ENCODE results near the gene SENP2. TPM values are rescaled to one million over a fixed set of nuclear protein-coding genes. Genes with fewer than 3 reads are reported as not detected.

SENP2 gene
- total and polyA plus RNA-seq, 10 donors: 4.8 to 40.0 (median 23.9) TPM

DNA sequence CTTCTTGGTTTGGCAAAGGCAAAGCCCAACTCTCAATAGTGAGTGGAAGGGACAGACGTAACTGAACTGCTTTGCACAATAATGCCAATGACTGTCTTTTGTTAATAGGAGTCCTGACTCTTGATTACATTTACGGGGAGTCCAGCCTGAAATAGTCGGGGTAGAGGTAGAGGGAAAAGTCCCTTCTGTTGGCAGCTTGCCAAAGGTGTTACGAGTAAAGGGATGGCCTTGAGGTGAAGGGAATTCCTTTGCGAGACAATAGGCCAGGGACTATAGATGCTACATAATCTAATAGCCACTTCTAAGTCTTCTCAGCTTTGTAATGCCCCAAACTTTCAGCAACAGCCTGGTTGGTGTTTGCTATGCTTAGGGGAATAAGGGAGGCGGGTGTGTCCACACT is 2.2 kb upstream of the SENP2 start:
- WGBS, 5 donors: 62 to 87% (median 68%) methylated on average over 6 of the region's 6 CpGs
- DNase-seq: no peak
- Histone ChIP-seq H3K4me1 (peaks cover 10 to 55% (median 38%) of the 10 kb centered on the region in 6 donors), H3K9me3 (no peaks in the 10 kb centered on the region), H3K36me3 (no peaks in the 10 kb centered on the region), H3K27ac (no peak overlapping the region), H3K27me3 (replicated peaks in 1 of 7) (no peaks in the 10 kb centered on the region), H3K4me3 (no peak overlapping the region)
- TF ChIP-seq, protein P1, sequence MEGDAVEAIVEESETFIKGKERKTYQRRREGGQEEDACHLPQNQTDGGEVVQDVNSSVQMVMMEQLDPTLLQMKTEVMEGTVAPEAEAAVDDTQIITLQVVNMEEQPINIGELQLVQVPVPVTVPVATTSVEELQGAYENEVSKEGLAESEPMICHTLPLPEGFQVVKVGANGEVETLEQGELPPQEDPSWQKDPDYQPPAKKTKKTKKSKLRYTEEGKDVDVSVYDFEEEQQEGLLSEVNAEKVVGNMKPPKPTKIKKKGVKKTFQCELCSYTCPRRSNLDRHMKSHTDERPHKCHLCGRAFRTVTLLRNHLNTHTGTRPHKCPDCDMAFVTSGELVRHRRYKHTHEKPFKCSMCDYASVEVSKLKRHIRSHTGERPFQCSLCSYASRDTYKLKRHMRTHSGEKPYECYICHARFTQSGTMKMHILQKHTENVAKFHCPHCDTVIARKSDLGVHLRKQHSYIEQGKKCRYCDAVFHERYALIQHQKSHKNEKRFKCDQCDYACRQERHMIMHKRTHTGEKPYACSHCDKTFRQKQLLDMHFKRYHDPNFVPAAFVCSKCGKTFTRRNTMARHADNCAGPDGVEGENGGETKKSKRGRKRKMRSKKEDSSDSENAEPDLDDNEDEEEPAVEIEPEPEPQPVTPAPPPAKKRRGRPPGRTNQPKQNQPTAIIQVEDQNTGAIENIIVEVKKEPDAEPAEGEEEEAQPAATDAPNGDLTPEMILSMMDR (IDR thresholded peaks at IDR 0.05 in 8 of 11, conservative IDR thresholded peaks at IDR 0.05 in 3 of 11): no peak
- TF ChIP-seq POLR2AphosphoS5 (IDR thresholded peaks at IDR 0.05) (no peak), POLR2A (IDR thresholded peaks at IDR 0.05) (no peak)
- intact Hi-C loops (cut with DNase I; ENCODE audit: low total_unique reads): loop anchor here (10.0 kb wide), 1 partner anchor 89 kb away; the partner anchor contains the start of gene TMEM41A

DNA sequence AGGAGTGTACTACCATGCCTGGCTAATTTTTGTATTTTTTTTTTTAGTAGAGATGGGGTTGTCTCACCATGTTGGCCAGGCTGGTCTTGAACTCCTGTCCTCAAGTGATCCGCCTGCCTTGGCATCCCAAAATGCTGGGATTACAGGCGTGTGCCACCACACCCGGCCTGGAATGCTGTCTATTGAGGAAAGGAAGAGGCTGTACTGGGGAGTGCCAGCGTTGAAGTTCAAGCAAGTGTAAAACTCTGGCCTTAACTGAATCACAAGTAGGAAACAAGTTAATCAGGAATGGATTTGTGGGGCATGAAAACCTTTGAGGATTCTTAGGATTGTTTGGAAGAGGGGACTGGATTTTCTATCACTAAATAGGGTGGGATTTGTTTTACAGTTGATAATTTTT is 1.4 kb upstream of the SENP2 start:
- Histone ChIP-seq H3K9me3 (no peaks in the 10 kb centered on the region), H3K4me1 (peaks cover 11 to 62% (median 44%) of the 10 kb centered on the region in 6 donors), H3K4me3 (no peak overlapping the region), H3K36me3 (peaks cover 0 to 4% (median 0%) of the 10 kb centered on the region in 6 donors), H3K27me3 (replicated peaks in 1 of 7) (no peaks in the 10 kb centered on the region), H3K27ac (no peak overlapping the region)
- no peak for DNase-seq
- TF ChIP-seq, protein P1 (IDR thresholded peaks at IDR 0.05 in 8 of 11, conservative IDR thresholded peaks at IDR 0.05 in 3 of 11): no peak
- TF ChIP-seq POLR2A (IDR thresholded peaks at IDR 0.05): no peak
- TF ChIP-seq POLR2AphosphoS5 (IDR thresholded peaks at IDR 0.05): no peak
- WGBS, 5 donors: 87 to 97% (median 94%) methylated on average over 4 of the region's 4 CpGs
- intact Hi-C loops (cut with DNase I; ENCODE audit: low total_unique reads): loop anchor here (10.0 kb wide), 1 partner anchor 90 kb away; the partner anchor contains the start of gene TMEM41A

DNA sequence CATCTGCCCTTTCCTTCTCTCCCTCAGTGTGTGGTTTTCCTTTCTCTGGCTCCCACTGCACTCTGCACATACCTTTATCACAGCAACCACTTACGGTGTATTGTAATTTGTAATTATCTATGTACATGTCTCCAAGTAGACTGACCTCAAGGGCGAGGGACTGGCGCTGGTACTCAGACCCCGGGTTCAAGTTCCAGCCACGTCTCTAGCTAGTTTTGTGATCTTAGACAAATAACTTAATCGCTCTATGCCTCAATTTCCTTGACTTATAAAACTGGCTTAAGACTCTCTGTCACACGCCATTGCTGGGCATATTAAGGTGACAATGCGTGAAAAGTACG is 607 bp upstream of the SENP2 start:
- peaks cover 0 to 12% (median 2%) of the 10 kb centered on the region in 6 donors for H3K36me3 ChIP-seq
- H3K4me1 ChIP-seq: peaks cover 11 to 66% (median 46%) of the 10 kb centered on the region in 6 donors
- H3K9me3 ChIP-seq: no peaks in the 10 kb centered on the region
- no peak for TF ChIP-seq POLR2AphosphoS5 (IDR thresholded peaks at IDR 0.05)
- no peak for TF ChIP-seq POLR2A (IDR thresholded peaks at IDR 0.05)
- TF ChIP-seq, protein P1 (IDR thresholded peaks at IDR 0.05 in 8 of 11, conservative IDR thresholded peaks at IDR 0.05 in 3 of 11): no peak
- DNase-seq: no peak
- intact Hi-C loops (cut with DNase I; ENCODE audit: low total_unique reads): loop anchor here (10.0 kb wide), 1 partner anchor 91 kb away; the partner anchor contains the start of gene TMEM41A
- H3K4me3 ChIP-seq: peak overlapping the region; percentile 10 to 90 (median 82)
- WGBS, 5 donors: 43 to 60% (median 48%) methylated on average over 9 of the region's 9 CpGs
- peak overlapping the region; percentile 94 to 99 (median 98) for H3K27ac ChIP-seq
- no peaks in the 10 kb centered on the region for H3K27me3 ChIP-seq (replicated peaks in 1 of 7)

DNA sequence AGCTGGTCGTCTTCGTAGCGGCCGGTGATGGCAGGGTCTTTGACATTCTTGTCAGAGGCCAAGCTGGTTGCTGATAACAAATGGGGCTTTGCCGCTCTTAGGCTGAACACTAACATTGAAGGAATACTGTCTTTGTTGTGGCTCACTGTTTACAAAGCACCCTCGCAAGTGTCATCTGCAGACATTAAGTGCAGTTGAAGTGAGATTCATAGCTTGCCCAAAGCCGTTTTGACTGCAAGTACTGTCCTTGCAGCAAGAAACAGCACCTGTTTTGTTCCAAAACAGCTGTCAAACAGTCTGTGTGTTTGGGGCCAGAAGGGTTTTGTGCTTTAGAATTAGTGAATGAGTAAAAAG is 568 bp downstream of the SENP2 start:
- Histone ChIP-seq H3K36me3 (peaks cover 0 to 24% (median 11%) of the 10 kb centered on the region in 6 donors), H3K27ac (peak overlapping the region; percentile 94 to 99 (median 98)), H3K9me3 (no peaks in the 10 kb centered on the region), H3K4me3 (peak overlapping the region; percentile 78 to 96 (median 84)), H3K4me1 (peaks cover 11 to 66% (median 46%) of the 10 kb centered on the region in 6 donors), H3K27me3 (replicated peaks in 1 of 7) (no peaks in the 10 kb centered on the region)
- WGBS, 5 donors: 0 to 5% (median 2%) methylated on average over 6 to 7 of the region's 7 CpGs
- intact Hi-C loops (cut with DNase I; ENCODE audit: low total_unique reads): loop anchor here (10.0 kb wide), 1 partner anchor 92 kb away; the partner anchor contains the start of gene TMEM41A
- no peak for DNase-seq
- TF ChIP-seq POLR2A (IDR thresholded peaks at IDR 0.05): no peak
- TF ChIP-seq, protein P1 (IDR thresholded peaks at IDR 0.05 in 8 of 11, conservative IDR thresholded peaks at IDR 0.05 in 3 of 11): no peak
- no peak for TF ChIP-seq POLR2AphosphoS5 (IDR thresholded peaks at IDR 0.05)
